Brain microvascular endothelial cell (primary cell): ENCODE results near the gene DSG3.

Experiments
- DNase-seq: peaks from one replicate; pipeline ENCODE4 v3.0.0-alpha.2; 2020
- H3K27ac ChIP-seq: fragments of 250-450 bp; sonication (Bioruptor Pico); 2 replicates; pipeline ENCODE4 v1.5.1; 2020; ENCODE audit warnings: mild to moderate bottlenecking, moderate library complexity
- H3K27me3 ChIP-seq: fragments of 250-450 bp; sonication (Bioruptor Pico); replicated peaks from 2 replicates; pipeline ENCODE4 v1.5.1; 2020; ENCODE audit warnings: mild to moderate bottlenecking
- H3K36me3 ChIP-seq: fragments of 250-450 bp; sonication (Bioruptor Pico); replicated peaks from 2 replicates; pipeline ENCODE4 v1.5.1; 2020; ENCODE audit warnings: mild to moderate bottlenecking
- H3K4me3 ChIP-seq: 2 replicates; pipeline ENCODE4 v1.5.1; 2011; ENCODE audit warnings: low read depth, mild to moderate bottlenecking, control low read depth, low read length, moderate library complexity
- in situ Hi-C: cut with HindIII; loops from 2 replicates; pipeline ENCODE4 v1.10.0; 2017; ENCODE audit warnings: low sequenced_read_pairs, low pct_ligation_motif_present
- TF ChIP-seq, protein P1 (sequence below): IDR thresholded peaks from 2 replicates; pipeline ENCODE4 v1.5.1; 2011; ENCODE audit warnings: low read depth, mild to moderate bottlenecking, moderate library complexity, low read length, control low read depth, inconsistent platforms; ENCODE audit errors: missing control alignments

Gene DSG3

DNA sequence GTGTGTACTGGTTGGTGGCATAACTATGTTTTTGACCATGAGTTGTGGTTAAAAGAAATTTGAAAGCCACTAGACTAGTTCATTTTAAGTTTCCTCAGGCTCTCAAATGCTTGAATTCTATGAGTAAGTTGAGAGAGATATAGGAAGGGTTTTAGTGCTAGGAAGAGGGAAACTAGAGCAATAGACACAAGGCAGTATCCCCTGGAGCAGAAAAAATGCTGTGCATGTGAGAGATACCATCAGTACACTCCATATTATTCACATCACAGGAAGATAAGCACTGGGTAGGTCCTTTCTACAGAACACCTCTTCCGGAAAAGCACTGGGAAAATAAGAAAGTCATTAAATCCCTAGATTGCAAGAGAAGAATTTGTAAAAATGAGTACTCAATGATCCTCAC, 19.3 kb upstream of the DSG3 start:
- Histone ChIP-seq H3K27me3 (no peaks in the 10 kb centered on the region), H3K4me3 (no peak overlapping the region), H3K27ac (no peak overlapping the region), H3K36me3 (no peaks in the 10 kb centered on the region)
- in situ Hi-C loops: no loop called here
- TF ChIP-seq, protein P1, sequence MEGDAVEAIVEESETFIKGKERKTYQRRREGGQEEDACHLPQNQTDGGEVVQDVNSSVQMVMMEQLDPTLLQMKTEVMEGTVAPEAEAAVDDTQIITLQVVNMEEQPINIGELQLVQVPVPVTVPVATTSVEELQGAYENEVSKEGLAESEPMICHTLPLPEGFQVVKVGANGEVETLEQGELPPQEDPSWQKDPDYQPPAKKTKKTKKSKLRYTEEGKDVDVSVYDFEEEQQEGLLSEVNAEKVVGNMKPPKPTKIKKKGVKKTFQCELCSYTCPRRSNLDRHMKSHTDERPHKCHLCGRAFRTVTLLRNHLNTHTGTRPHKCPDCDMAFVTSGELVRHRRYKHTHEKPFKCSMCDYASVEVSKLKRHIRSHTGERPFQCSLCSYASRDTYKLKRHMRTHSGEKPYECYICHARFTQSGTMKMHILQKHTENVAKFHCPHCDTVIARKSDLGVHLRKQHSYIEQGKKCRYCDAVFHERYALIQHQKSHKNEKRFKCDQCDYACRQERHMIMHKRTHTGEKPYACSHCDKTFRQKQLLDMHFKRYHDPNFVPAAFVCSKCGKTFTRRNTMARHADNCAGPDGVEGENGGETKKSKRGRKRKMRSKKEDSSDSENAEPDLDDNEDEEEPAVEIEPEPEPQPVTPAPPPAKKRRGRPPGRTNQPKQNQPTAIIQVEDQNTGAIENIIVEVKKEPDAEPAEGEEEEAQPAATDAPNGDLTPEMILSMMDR: no peak
- DNase-seq: no peak

DNA sequence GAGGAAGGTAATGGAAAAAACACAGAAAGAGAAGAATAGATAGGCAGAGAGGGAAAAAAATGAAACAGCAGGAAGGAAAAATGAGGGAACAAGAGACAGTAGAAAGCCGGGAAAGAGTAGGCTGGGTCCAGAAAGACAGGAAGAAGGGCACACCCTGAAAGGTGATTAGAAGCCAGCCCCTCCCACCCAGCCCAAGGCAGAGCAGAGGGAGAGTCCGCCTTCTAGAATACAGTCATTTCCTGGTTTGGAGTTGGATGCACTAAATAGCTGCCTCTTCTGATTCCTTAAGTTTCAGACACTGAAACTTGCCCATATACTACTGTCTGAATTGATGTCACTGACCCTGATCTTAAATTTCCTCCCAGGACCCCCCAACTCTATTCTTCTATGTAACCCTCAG, 17.9 kb upstream of the DSG3 start:
- Histone ChIP-seq H3K27ac (no peak overlapping the region), H3K4me3 (no peak overlapping the region), H3K27me3 (no peaks in the 10 kb centered on the region), H3K36me3 (no peaks in the 10 kb centered on the region)
- in situ Hi-C loops: no loop called here
- TF ChIP-seq, protein P1: no peak
- DNase-seq: no peak

DNA sequence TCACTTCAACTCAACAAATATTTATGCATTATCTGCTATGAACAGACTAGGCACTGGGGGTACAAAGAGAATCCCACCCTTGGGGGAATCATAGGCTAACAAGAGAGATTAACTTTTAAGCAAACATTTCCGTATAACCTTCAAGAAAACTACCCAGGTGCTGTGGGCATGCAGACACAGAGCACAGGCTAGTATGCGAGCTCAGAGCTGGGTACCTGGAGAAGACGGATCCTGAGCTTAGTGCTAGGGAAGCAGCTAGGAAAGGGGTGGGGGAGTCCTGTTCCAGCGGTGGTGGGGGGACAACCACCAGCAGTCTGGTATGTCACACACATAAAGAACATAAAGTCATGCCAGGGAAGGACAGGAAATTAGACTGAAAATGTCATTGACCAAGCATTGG, 17.5 kb upstream of the DSG3 start:
- TF ChIP-seq, protein P1: no peak
- in situ Hi-C loops: no loop called here
- H3K27me3 ChIP-seq: no peaks in the 10 kb centered on the region
- no peak overlapping the region for H3K4me3 ChIP-seq
- no peak overlapping the region for H3K27ac ChIP-seq
- H3K36me3 ChIP-seq: no peaks in the 10 kb centered on the region
- DNase-seq: no peak

DNA sequence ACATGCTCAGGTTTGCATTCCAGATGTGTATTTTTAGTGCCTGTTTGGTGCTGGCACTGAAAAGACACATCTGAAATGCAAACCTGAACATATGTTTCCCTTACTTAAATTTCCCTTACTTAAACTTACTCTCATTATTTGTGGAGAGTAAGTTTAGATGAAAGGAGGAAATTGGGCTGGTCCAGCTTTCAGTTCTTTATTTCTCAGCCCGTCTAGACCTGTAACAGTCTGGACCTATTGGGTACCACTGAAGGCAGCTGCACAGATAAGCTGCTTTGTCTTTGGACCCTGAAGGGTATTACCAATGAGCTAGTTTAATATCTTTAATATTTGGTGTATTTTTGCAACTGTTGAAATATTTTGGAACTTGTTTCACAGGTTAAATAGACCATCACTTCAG, 17.0 kb upstream of the DSG3 start:
- in situ Hi-C loops: no loop called here

DNA sequence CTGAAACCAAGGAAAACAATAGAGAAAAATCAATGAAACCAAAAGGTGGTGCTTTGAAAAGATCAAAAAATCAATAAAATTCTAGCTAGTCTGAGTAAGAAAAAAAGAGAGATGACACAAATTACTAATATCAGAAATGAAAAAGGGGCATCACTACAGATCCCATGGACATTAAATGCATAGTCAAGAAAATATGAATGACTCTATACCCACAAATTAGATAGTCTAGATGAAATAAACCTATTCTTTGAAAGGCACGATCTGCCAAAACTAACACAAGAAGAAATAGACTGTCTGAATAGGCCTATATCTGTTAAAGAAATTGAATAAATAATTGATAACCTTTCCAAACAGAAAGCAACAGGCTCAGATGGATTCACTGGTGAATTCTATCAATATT, 15.2 kb upstream of the DSG3 start:
- H3K36me3 ChIP-seq: no peaks in the 10 kb centered on the region
- no peaks in the 10 kb centered on the region for H3K27me3 ChIP-seq
- no peak overlapping the region for H3K27ac ChIP-seq
- TF ChIP-seq, protein P1: no peak
- H3K4me3 ChIP-seq: no peak overlapping the region
- in situ Hi-C loops: no loop called here
- no peak for DNase-seq

More for the DNA sequence above, 17.0 kb upstream of the DSG3 start:
- Histone ChIP-seq H3K27ac (no peak overlapping the region), H3K36me3 (no peaks in the 10 kb centered on the region), H3K27me3 (no peaks in the 10 kb centered on the region), H3K4me3 (no peak overlapping the region)
- TF ChIP-seq, protein P1: no peak
- DNase-seq: no peak

DNA sequence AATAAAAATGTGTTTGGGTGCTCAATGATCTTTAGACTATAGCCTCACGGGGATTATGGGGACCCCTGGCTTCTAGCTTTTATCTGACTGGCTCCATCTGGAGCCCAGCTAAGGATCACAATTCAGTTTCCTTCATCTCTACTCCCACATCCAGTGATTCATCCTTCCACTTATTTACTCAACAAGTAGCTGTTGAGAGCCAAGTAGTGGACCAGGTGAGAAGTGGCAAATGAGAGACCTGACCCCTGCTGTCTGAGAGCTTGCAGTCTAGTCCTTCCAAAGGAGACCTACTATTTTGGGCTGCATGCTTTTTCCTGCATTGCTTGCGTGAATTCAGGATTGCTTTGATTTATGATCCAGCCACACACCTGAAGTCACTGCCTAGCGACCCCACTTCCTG, 10.7 kb upstream of the DSG3 start:
- H3K27me3 ChIP-seq: no peaks in the 10 kb centered on the region
- H3K4me3 ChIP-seq: no peak overlapping the region
- no peak for DNase-seq
- in situ Hi-C loops: no loop called here
- TF ChIP-seq, protein P1: no peak
- no peaks in the 10 kb centered on the region for H3K36me3 ChIP-seq
- H3K27ac ChIP-seq: no peak overlapping the region
